Measurements from ENCODE around the gene CD52.

The CD52 gene

GRCh38 chr1:26335774-26336476 lies 18.2 kb downstream of the CD52 start:
- no peak for DNase-seq

- DNase-seq = peak; percentile 93
Measured at GRCh38 chr1:26336477-26337205, 18.9 kb downstream of the CD52 start.

- DNase-seq = no peak
Measured at GRCh38 chr1:26337206-26337535, 19.4 kb downstream of the CD52 start.

- DNase-seq = no peak
Measured at GRCh38 chr1:26337625-26338024, 19.9 kb downstream of the CD52 start.

GRCh38 chr1:26338670-26339069 lies 20.9 kb downstream of the CD52 start:
- no peak for DNase-seq

GRCh38 chr1:26340047-26340481 lies 22.3 kb downstream of the CD52 start:
- DNase-seq = no peak

- no peak for DNase-seq
Measured at GRCh38 chr1:26344147-26344920, 26.6 kb downstream of the CD52 start.

GRCh38 chr1:26345718-26346117 lies 28.0 kb downstream of the CD52 start:
- DNase-seq = no peak

GRCh38 chr1:26346274-26347033 lies 28.7 kb downstream of the CD52 start:
- DNase-seq = no peak

- DNase-seq = no peak
Measured at GRCh38 chr1:26349188-26349876, 31.6 kb downstream of the CD52 start.

GRCh38 chr1:26349877-26350244 lies 32.1 kb downstream of the CD52 start:
- DNase-seq = no peak

GRCh38 chr1:26350343-26350700 lies 32.6 kb downstream of the CD52 start:
- DNase-seq = no peak

GRCh38 chr1:26350701-26351589 lies 33.2 kb downstream of the CD52 start:
- no peak for DNase-seq

- no peak for DNase-seq
Measured at GRCh38 chr1:26351590-26352337, 34.0 kb downstream of the CD52 start.

- no peak for DNase-seq
Measured at GRCh38 chr1:26352338-26352679, 34.6 kb downstream of the CD52 start.

GRCh38 chr1:26353210-26353859 lies 35.6 kb downstream of the CD52 start:
- DNase-seq = no peak

- DNase-seq = no peak
Measured at GRCh38 chr1:26353976-26354820, 36.4 kb downstream of the CD52 start, which contains the start of gene CRYBG2. Gene CRYBG2, minus strand, starts transcription at chr1:26354130. Its CDS starts 7,473 bp downstream, at chr1:26346657.

- no peak for DNase-seq
Measured at GRCh38 chr1:26354972-26355371, 37.2 kb downstream of the CD52 start.

- DNase-seq = no peak
Measured at GRCh38 chr1:26356106-26356505, 38.3 kb downstream of the CD52 start.

Data from activated CD8-positive, alpha-beta memory T cell treated with anti-CD3 and anti-CD28 coated beads for 24 hours (primary cell).